H1 (cell line): Measurements from ENCODE around the gene CNRIP1. TPM values are rescaled to one million over a fixed set of nuclear protein-coding genes. Genes with fewer than 3 reads are reported as not detected.

ENCODE experiments used
- CTCF ChIA-PET: fragments of 300-600 bp; sonication (Branson Sonifier 250); formaldehyde crosslinking; loops from one replicate; lab custom pipeline; 2021; ENCODE audit not compliant: partially characterized antibody; lab: Charles Lee
- POLR2A ChIA-PET: fragments of 300-600 bp; sonication (Branson Sonifier 250); formaldehyde crosslinking; loops from one replicate; lab custom pipeline; 2021; ENCODE audit warnings: inconsistent platforms; ENCODE audit not compliant: partially characterized antibody; lab: Charles Lee
- DNase-seq, 2 experiments: peaks; one replicate each; pipeline versions ENCODE4 v3.0.0 to v3.0.0-alpha.2; 2010 to 2022; ENCODE audit warnings: low spot score in 2 of 2, low read depth in 1 of 2, mixed read lengths in 1 of 2
- FAIRE-seq: peaks from 2 replicates; lab custom pipeline; 2011; peaks lifted over from hg19 to GRCh38; lab: Jason Lieb, UNC
- H2AFZ ChIP-seq: 2 replicates; pipeline ENCODE4 v1.8.1; 2012; ENCODE audit warnings: low read length, inconsistent platforms
- H2AK5ac ChIP-seq: 2 replicates; pipeline ENCODE4 v1.6.1; 2013; ENCODE audit warnings: low read depth, low read length
- H2BK120ac ChIP-seq: replicated peaks from 2 replicates; pipeline ENCODE3; 2013; ENCODE audit warnings: low read depth, low read length, inconsistent platforms
- H2BK12ac ChIP-seq: 2 replicates; pipeline ENCODE4 v1.6.1; 2013; ENCODE audit warnings: low read depth, low read length
- H2BK15ac ChIP-seq: 2 replicates; pipeline ENCODE4 v1.6.1; 2013; ENCODE audit warnings: low read length
- H2BK20ac ChIP-seq: 2 replicates; pipeline ENCODE4 v1.6.1; 2013; ENCODE audit warnings: low read length
- H2BK5ac ChIP-seq: 2 replicates; pipeline ENCODE4 v1.6.1; 2013; ENCODE audit warnings: low read depth, low read length
- H3K14ac ChIP-seq: 2 replicates; pipeline ENCODE4 v1.6.1; 2013; ENCODE audit warnings: inconsistent platforms; ENCODE audit not compliant: insufficient read length
- H3K18ac ChIP-seq: 2 replicates; pipeline ENCODE4 v1.6.1; 2013; ENCODE audit warnings: low read length; ENCODE audit errors: extremely low read depth
- H3K23ac ChIP-seq: 2 replicates; pipeline ENCODE4 v1.6.1; 2013; ENCODE audit warnings: inconsistent platforms; ENCODE audit not compliant: insufficient read length
- H3K23me2 ChIP-seq: 2 replicates; pipeline ENCODE4 v1.6.1; 2013; ENCODE audit warnings: low read depth, low read length
- H3K27ac ChIP-seq: 2 replicates; pipeline ENCODE4 v1.6.1; 2011; ENCODE audit warnings: low read depth, low read length, inconsistent platforms
- H3K27me3 ChIP-seq, 4 experiments: replicated peaks in 1 of 4; 1 replicate in 1 of 4; 2 replicates in 3 of 4; pipeline versions ENCODE4 v1.6.1 to v1.8.1; 2011 to 2013; ENCODE audit warnings: low read length in 3 of 4, mild to moderate bottlenecking in 3 of 4, inconsistent platforms in 2 of 4, mixed read lengths in 2 of 4, moderate library complexity in 1 of 4; ENCODE audit not compliant: control insufficient read depth in 3 of 4, insufficient read depth in 3 of 4; ENCODE audit errors: extremely low read depth in 1 of 4
- H3K36me3 ChIP-seq, 4 experiments: 2 replicates each; pipeline versions ENCODE4 v1.6.1 to v1.8.1; 2011 to 2013; ENCODE audit warnings: mild to moderate bottlenecking in 4 of 4, low read length in 3 of 4, moderate library complexity in 2 of 4, control low read depth in 1 of 4, inconsistent platforms in 1 of 4; ENCODE audit not compliant: insufficient read depth in 4 of 4, control insufficient read depth in 2 of 4
- H3K4ac ChIP-seq: replicated peaks from 2 replicates; pipeline ENCODE3; 2013; ENCODE audit warnings: low read length, low read depth, mixed read lengths, inconsistent platforms; ENCODE audit not compliant: insufficient read length
- H3K4me1 ChIP-seq, 4 experiments: replicated peaks in 1 of 4; 1 replicate in 1 of 4; 2 replicates in 3 of 4; pipeline versions ENCODE4 v1.6.1 to v1.8.1; 2011 to 2013; ENCODE audit warnings: low read length in 3 of 4, inconsistent platforms in 2 of 4, mixed read lengths in 1 of 4; ENCODE audit not compliant: insufficient read depth in 4 of 4, control insufficient read depth in 3 of 4
- H3K4me2 ChIP-seq, 2 experiments: 2 replicates each; pipeline versions ENCODE4 v1.6.1 to v1.8.1; 2011 to 2013; ENCODE audit warnings: low read depth in 2 of 2, low read length in 2 of 2, control low read depth in 1 of 2, inconsistent platforms in 1 of 2, mild to moderate bottlenecking in 1 of 2; ENCODE audit not compliant: insufficient read depth in 1 of 2
- H3K4me3 ChIP-seq, 4 experiments: fragments of 200-600, 300-600 bp in 1 of 4; sonication (generic), shearing (Covaris generic), sonication (Bioruptor Twin) in 1 of 4; 2 replicates each; pipeline versions ENCODE4 v1.5.1 to v1.8.1; 2011 to 2016; ENCODE audit warnings: low read length in 4 of 4, low read depth in 3 of 4, control low read depth in 2 of 4, inconsistent platforms in 2 of 4, mild to moderate bottlenecking in 2 of 4, mixed read lengths in 1 of 4, moderate library complexity in 1 of 4; ENCODE audit not compliant: insufficient read depth in 2 of 4; ENCODE audit errors: extremely low read depth in 1 of 4
- H3K56ac ChIP-seq: replicated peaks from 2 replicates; pipeline ENCODE3; 2013; ENCODE audit warnings: low read depth, mild to moderate bottlenecking, mixed read lengths, low read length, inconsistent platforms; ENCODE audit not compliant: insufficient read length
- H3K79me1 ChIP-seq: 2 replicates; pipeline ENCODE4 v1.6.1; 2013; ENCODE audit warnings: low read depth, low read length, control low read depth
- H3K79me2 ChIP-seq, 2 experiments: 2 replicates each; pipeline versions ENCODE4 v1.6.1 to v1.8.1; 2012 to 2013; ENCODE audit warnings: low read length in 2 of 2, mild to moderate bottlenecking in 2 of 2, inconsistent platforms in 1 of 2; ENCODE audit not compliant: insufficient read depth in 2 of 2, control insufficient read depth in 1 of 2
- H3K9ac ChIP-seq, 4 experiments: replicated peaks in 1 of 4; 1 replicate in 1 of 4; 2 replicates in 3 of 4; pipeline versions ENCODE4 v1.6.1 to v1.8.1; 2011 to 2013; ENCODE audit warnings: low read depth in 3 of 4, low read length in 3 of 4, control low read depth in 2 of 4, mild to moderate bottlenecking in 2 of 4, moderate library complexity in 2 of 4, inconsistent platforms in 1 of 4; ENCODE audit errors: extremely low read depth in 1 of 4
- H3K9me3 ChIP-seq, 2 experiments: 2 replicates each; pipeline versions ENCODE4 v1.6.1 to v1.8.1; 2012 to 2013; ENCODE audit warnings: mild to moderate bottlenecking in 2 of 2, moderate library complexity in 2 of 2, control low read depth in 1 of 2, inconsistent platforms in 1 of 2, low read depth in 1 of 2, low read length in 1 of 2, mixed read lengths in 1 of 2; ENCODE audit not compliant: insufficient read depth in 2 of 2
- H4K20me1 ChIP-seq, 2 experiments: replicated peaks in 1 of 2; 2 replicates each; pipeline versions ENCODE3 to v1.8.1; 2011 to 2013; ENCODE audit warnings: inconsistent platforms in 2 of 2, low read length in 2 of 2, mild to moderate bottlenecking in 1 of 2; ENCODE audit not compliant: insufficient read depth in 2 of 2, control insufficient read depth in 1 of 2
- H4K5ac ChIP-seq: 2 replicates; pipeline ENCODE4 v1.6.1; 2013; ENCODE audit warnings: low read length, low read depth, mixed read lengths, inconsistent platforms; ENCODE audit not compliant: insufficient read length
- H4K8ac ChIP-seq: 2 replicates; pipeline ENCODE4 v1.8.0; 2013; ENCODE audit warnings: mild to moderate bottlenecking, moderate library complexity, low read length, inconsistent platforms; ENCODE audit not compliant: insufficient read depth; ENCODE audit errors: extremely low read depth
- H4K91ac ChIP-seq: replicated peaks from 2 replicates; pipeline ENCODE3; 2013; ENCODE audit warnings: low read length, mixed read lengths, inconsistent platforms; ENCODE audit not compliant: insufficient read length
- EP300 ChIP-seq, 2 experiments: IDR thresholded peaks; 1 replicate in 1 of 2; 2 replicates in 1 of 2; pipeline ENCODE4 v1.6.1; 2011 to 2012; ENCODE audit warnings: low read depth in 2 of 2, low read length in 2 of 2, mild to moderate bottlenecking in 2 of 2, borderline replicate concordance in 1 of 2, inconsistent platforms in 1 of 2, moderate library complexity in 1 of 2
- JUN ChIP-seq: IDR thresholded peaks from 2 replicates; pipeline ENCODE4 v1.6.1; 2011; ENCODE audit warnings: low read depth, mild to moderate bottlenecking, improper control_type of control experiment, low read length
- POLR2A ChIP-seq, 2 experiments: IDR thresholded peaks; 1 replicate in 1 of 2; 2 replicates in 1 of 2; pipeline ENCODE4 v1.6.1; 2011; ENCODE audit warnings: low read depth in 2 of 2, low read length in 2 of 2, mild to moderate bottlenecking in 2 of 2; ENCODE audit errors: control extremely low read depth in 1 of 2
- SIX5 ChIP-seq: IDR thresholded peaks from 2 replicates; pipeline ENCODE4 v1.6.1; 2011; ENCODE audit warnings: mild to moderate bottlenecking, low read depth, low read length
- TEAD4 ChIP-seq: IDR thresholded peaks from 2 replicates; pipeline ENCODE4 v1.6.1; 2012; ENCODE audit warnings: low read depth, low read length, inconsistent platforms, mixed read lengths
- USF2 ChIP-seq: IDR thresholded peaks from 2 replicates; pipeline ENCODE4 v1.6.1; 2011; ENCODE audit warnings: low read length, improper control_type of control experiment
- WGBS, 2 experiments: shearing (Covaris generic) in 1 of 2; methylation state at CpG; one replicate each; pipeline versions ENCODE4 v1.1.6 to v1.1.7; 2013 to 2015; ENCODE audit warnings: low lambda C conversion rate in 2 of 2, mixed read lengths in 2 of 2, inconsistent platforms in 1 of 2, low coverage in 1 of 2, missing lambda C conversion rate in 1 of 2; ENCODE audit not compliant: insufficient replicate concordance in 2 of 2, insufficient coverage in 1 of 2, insufficient read length in 1 of 2; ENCODE audit errors: extremely low coverage in 1 of 2, missing lambda C conversion rate in 1 of 2; 5-methylcytosine and 5-hydroxymethylcytosine counted together
- polyA plus RNA-seq, 7 experiments: library from polyadenylated mRNA; depleted of rRNA in 3 of 7; stranded (reverse) in 5 of 7; unstranded in 2 of 7; fragments of >200 nt in 5 of 7; fragments of 200-250 nt in 2 of 7; gene quantifications; 1 replicate in 5 of 7; 2 replicates in 1 of 7; 4 replicates in 1 of 7; pipeline versions ENCODE4 v1.2.1 to v1.2.3, GENCODE V29; 2011 to 2013; ENCODE audit warnings: missing spikeins in 2 of 7, mixed read lengths in 2 of 7
- total RNA-seq: library from RNA; stranded (reverse); fragmentation: NEBNext Ultra II Directional; extraction: Animal tissue kit (Norgen Biotek cat#: 25700); gene quantifications from 2 replicates; pipeline ENCODE4 v1.2.1, GENCODE V29; 2021

Gene CNRIP1
- total and polyA plus RNA-seq, 2 of the 8 experiments (the other 6 are each of a cell fraction or from before 2014, with no cell fraction given), result 4.6 to 7.0 TPM

DNA sequence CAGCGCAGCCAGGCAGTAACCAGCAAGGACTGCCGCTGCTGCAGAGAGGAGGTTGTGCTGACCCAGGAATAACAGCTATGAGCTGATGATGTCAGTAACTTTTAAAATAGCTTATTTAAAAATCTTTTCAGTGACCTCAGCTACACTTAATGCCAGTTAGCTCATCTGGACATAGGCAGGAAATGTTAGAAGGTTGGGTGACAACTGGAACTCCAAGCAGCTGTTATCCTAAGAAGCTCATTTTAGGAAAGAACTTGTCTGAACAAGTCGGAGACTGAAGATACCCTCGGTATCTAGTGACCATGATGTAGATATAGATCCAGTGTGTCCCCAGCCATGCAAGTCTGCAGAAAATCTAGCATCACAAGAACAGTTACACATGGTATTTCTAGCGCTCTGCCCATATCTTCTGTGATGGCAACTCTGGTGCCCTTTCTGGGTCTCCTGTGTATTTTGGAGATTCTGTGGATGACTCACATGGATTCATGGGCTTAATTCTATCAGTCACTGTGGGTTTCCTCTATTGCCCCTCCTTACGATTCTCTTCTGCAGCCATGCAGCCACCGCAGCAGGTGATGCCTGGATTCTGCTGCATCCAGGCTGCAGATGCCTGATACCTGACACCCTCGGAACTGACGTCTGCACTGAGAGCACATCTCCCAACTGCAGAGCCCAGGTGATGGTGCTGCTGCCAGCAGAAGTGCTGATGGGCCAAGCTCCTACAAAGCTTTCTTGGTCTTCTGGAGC lies 25.6 kb upstream of the CNRIP1 start:
- POLR2A ChIA-PET, result no interaction called here
- no peak for FAIRE-seq

More for the DNA sequence above, 25.6 kb upstream of the CNRIP1 start:
- Histone ChIP-seq H3K14ac (no peak overlapping the region), H3K27me3 (no peaks in the 10 kb centered on the region), H4K91ac (no peak overlapping the region), H3K23me2 (no peaks in the 10 kb centered on the region), H3K4me1 (no peaks in the 10 kb centered on the region), H3K18ac (no peak overlapping the region), H2BK5ac (no peak overlapping the region), H3K23ac (no peak overlapping the region), H3K9me3 (no peaks in the 10 kb centered on the region), H3K4me3 (no peak overlapping the region), H3K4me2 (no peak overlapping the region), H4K8ac (no peak overlapping the region), H2BK20ac (no peak overlapping the region), H2AK5ac (no peak overlapping the region), H3K36me3 (no peaks in the 10 kb centered on the region), H2BK12ac (no peak overlapping the region), H3K27ac (no peak overlapping the region), H2BK120ac (no peak overlapping the region), H2BK15ac (no peak overlapping the region), H3K9ac (no peak overlapping the region), H3K79me1 (no peaks in the 10 kb centered on the region), H3K56ac (no peak overlapping the region), H4K20me1 (no peaks in the 10 kb centered on the region), H3K79me2 (no peaks in the 10 kb centered on the region), H2AFZ (peak overlapping the region; percentile 27; the same call in 1 of the 2 replicates), H3K4ac (no peak overlapping the region), H4K5ac (no peak overlapping the region)
- CTCF ChIA-PET, result interaction anchor here (0.6 to 1.8 kb wide), 3 partner anchors 11 to 96 kb away, joined by 3 to 6 read pairs (median 3); no protein-coding TSS in a partner anchor
- DNase-seq, result no peak
- 82% methylated on average over 9 of the region's 9 CpGs; no CpG with 5 or more reads in 1 of the 2 experiments for WGBS, 2 experiments
- TF ChIP-seq USF2, result no peak
- no peak for TF ChIP-seq SIX5
- no peak for TF ChIP-seq EP300 (IDR thresholded peaks at IDR 0.05; ENCODE audit: borderline replicate concordance in 1 of 2, low read depth in 2 of 2, low read length in 2 of 2)
- no peak for TF ChIP-seq POLR2A (IDR thresholded peaks at IDR 0.05; ENCODE audit: control extremely low read depth in 1 of 2, low read depth in 2 of 2, low read length in 2 of 2)
- TF ChIP-seq TEAD4, result no peak
- TF ChIP-seq JUN, result no peak
